ENCODE results near the gene TBC1D22A.

The TBC1D22A gene

DNA sequence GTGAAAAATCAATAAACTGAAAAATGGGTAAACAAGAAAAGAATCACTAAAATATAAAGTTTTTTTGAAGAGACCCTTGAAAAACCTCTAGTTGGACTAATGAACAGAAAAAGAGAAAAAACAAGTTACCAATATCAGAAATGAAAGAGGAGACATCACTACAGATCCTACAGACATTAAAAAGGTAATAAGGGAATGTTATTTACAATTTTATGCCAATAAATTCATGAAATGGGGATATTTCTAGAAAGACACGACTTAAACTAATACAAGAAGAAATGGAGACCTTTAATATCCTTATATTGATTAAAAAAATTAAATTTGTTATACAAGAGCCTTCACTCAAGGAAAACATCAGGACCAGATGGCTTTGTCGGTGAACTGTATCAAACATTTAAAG lies 109.4 kb downstream of the TBC1D22A start:
- H3K4me1 ChIP-seq (ENCODE audit: control insufficient read depth, insufficient read depth, low read length): peaks cover 16% of the 10 kb centered on the region
- H3K27me3 ChIP-seq (replicated peaks; ENCODE audit: control insufficient read depth, insufficient read depth, low read length): no peaks in the 10 kb centered on the region
- DNase-seq (ENCODE audit: low read depth): no peak
- no peak overlapping the region for H3K4me3 ChIP-seq (ENCODE audit: low read length)
- peaks cover 8% of the 10 kb centered on the region for H3K9me3 ChIP-seq (ENCODE audit: control insufficient read depth, low read length)
- H3K36me3 ChIP-seq (ENCODE audit: control insufficient read depth, insufficient read depth, low read length, severe bottlenecking): no peaks in the 10 kb centered on the region
- H3K9ac ChIP-seq (ENCODE audit: low read length): no peak overlapping the region

- Histone ChIP-seq H3K9ac (ENCODE audit: low read length) (no peak overlapping the region), H3K9me3 (ENCODE audit: control insufficient read depth, low read length) (peaks cover 8% of the 10 kb centered on the region), H3K36me3 (ENCODE audit: control insufficient read depth, insufficient read depth, low read length, severe bottlenecking) (no peaks in the 10 kb centered on the region), H3K4me3 (ENCODE audit: low read length) (no peak overlapping the region), H3K27me3 (replicated peaks; ENCODE audit: control insufficient read depth, insufficient read depth, low read length) (no peaks in the 10 kb centered on the region), H3K4me1 (ENCODE audit: control insufficient read depth, insufficient read depth, low read length) (peaks cover 12% of the 10 kb centered on the region)
- DNase-seq (ENCODE audit: low read depth): no peak
Measured at GRCh38 chr22:46875089-46875488, 112.6 kb downstream of the TBC1D22A start.

DNA sequence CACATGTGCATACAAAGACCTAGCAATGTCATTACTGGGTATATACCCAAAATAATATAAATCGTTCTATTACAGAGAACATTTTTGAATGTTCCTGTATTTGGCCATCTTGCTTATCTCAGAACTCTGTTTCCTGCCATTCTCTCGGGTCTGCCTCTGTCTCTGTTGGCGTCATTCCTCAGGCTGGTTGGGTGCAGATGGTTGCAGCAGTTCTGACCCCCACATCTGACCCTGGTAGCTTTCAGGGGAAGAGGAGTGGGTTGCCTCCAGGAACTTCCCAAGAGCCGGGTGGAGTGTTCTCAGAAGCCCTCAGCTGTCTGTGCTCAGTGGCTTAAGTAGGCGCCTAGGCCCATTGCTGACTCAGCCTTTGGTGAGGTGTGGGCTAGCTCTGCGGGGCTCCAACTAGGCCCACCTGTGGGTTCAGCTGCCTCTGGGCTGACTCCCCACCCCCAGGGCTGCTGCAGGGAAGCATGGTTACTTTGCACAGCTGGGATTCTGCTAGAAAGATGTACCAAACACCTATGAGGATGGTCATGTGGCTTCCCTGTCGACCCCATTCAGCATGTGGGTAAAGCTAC lies 114.0 kb downstream of the TBC1D22A start:
- DNase-seq (ENCODE audit: low read depth): no peak
- peaks cover 6% of the 10 kb centered on the region for H3K4me1 ChIP-seq (ENCODE audit: control insufficient read depth, insufficient read depth, low read length)

DNA sequence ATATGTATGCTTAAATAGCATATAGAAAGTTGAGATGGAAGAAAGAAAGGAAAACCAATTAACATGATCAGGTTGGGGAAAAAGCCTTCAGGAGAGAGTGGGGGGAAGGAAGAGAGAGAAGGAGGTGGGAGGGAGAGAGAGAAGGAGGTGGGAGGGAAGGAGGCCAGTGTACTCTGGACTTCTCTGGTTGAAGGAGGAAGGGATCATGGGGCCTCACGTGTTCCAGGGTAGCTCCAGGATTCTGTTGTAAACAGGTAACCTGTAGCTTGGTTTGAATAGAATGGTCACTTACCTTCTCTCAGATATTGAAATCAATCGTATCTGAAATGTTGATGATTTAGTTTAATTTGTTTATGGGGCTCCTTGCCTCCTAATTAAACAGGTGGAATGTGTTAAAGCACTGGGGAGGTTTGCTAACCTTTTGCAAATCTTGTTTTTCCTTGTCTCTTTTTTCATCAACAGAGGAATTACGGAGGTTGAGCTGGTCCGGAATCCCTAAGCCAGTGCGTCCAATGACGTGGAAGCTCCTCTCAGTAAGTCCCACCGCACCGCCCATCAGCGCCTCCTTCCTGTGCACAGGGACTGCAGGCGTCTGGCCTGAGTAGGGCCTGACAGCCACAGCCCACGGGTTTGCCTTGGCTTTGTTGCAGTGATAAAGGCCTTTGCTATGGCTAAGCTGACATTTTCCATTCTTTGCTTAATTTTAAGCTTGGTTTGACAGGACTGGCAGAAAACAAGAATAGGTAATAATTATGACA lies 115.9 kb downstream of the TBC1D22A start:
- H3K9ac ChIP-seq (ENCODE audit: low read length): no peak overlapping the region
- DNase-seq (ENCODE audit: low read depth): no peak
- no peaks in the 10 kb centered on the region for H3K27me3 ChIP-seq (replicated peaks; ENCODE audit: control insufficient read depth, insufficient read depth, low read length)
- H3K4me3 ChIP-seq (ENCODE audit: low read length): no peak overlapping the region
- H3K4me1 ChIP-seq (ENCODE audit: control insufficient read depth, insufficient read depth, low read length): peaks cover 6% of the 10 kb centered on the region
- no peaks in the 10 kb centered on the region for H3K9me3 ChIP-seq (ENCODE audit: control insufficient read depth, low read length)
- H3K36me3 ChIP-seq (ENCODE audit: control insufficient read depth, insufficient read depth, low read length, severe bottlenecking): no peaks in the 10 kb centered on the region

More for the DNA sequence above, 114.0 kb downstream of the TBC1D22A start:
- H3K9ac ChIP-seq (ENCODE audit: low read length): no peak overlapping the region
- no peaks in the 10 kb centered on the region for H3K36me3 ChIP-seq (ENCODE audit: control insufficient read depth, insufficient read depth, low read length, severe bottlenecking)
- peaks cover 6% of the 10 kb centered on the region for H3K9me3 ChIP-seq (ENCODE audit: control insufficient read depth, low read length)
- no peak overlapping the region for H3K4me3 ChIP-seq (ENCODE audit: low read length)
- no peaks in the 10 kb centered on the region for H3K27me3 ChIP-seq (replicated peaks; ENCODE audit: control insufficient read depth, insufficient read depth, low read length)

GRCh38 chr22:46879083-46879482 lies 116.6 kb downstream of the TBC1D22A start:
- H3K9ac ChIP-seq (ENCODE audit: low read length): no peak overlapping the region
- H3K4me3 ChIP-seq (ENCODE audit: low read length): no peak overlapping the region
- no peaks in the 10 kb centered on the region for H3K27me3 ChIP-seq (replicated peaks; ENCODE audit: control insufficient read depth, insufficient read depth, low read length)
- no peaks in the 10 kb centered on the region for H3K9me3 ChIP-seq (ENCODE audit: control insufficient read depth, low read length)
- H3K4me1 ChIP-seq (ENCODE audit: control insufficient read depth, insufficient read depth, low read length): peaks cover 6% of the 10 kb centered on the region
- no peak for DNase-seq (ENCODE audit: low read depth)
- H3K36me3 ChIP-seq (ENCODE audit: control insufficient read depth, insufficient read depth, low read length, severe bottlenecking): no peaks in the 10 kb centered on the region

DNA sequence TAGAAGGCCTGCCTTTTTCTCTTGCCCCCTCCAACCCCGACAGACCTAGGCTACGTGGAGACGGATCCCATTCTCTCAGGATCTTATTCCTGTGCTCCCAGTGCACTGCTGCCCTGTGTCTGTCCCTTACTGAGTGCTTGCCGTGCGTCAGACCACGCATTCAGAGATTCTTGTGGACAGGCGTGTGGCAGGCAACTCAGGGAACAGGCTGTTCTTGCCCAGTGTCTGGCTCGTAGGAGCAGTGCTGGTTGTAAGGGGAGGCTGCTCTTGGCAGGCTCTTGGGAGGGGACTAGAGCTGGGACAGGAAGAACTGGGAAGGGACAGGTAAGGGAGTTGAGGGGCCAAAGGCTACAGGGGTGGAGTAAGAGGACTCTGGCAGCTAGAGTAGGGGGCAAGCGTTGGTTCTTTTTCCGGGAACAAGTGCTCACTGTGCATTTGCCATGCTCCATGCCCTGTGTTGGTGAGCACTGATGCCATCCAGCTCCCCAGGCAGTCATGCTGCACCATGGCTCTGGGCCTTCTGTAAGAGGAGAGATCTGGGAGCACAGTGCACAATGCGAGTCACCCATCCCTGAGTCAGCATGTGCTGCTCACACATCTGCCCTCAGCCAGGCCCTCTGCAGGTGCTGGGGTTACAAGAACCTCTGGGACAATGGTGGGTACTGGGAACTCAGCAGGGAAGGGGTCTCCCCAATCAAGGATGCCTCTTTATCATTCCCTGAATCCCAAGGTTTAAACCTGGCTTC lies 119.1 kb downstream of the TBC1D22A start:
- Histone ChIP-seq H3K9ac (ENCODE audit: low read length) (no peak overlapping the region), H3K36me3 (ENCODE audit: control insufficient read depth, insufficient read depth, low read length, severe bottlenecking) (peaks cover 3% of the 10 kb centered on the region), H3K4me3 (ENCODE audit: low read length) (no peak overlapping the region), H3K9me3 (ENCODE audit: control insufficient read depth, low read length) (no peaks in the 10 kb centered on the region), H3K27me3 (replicated peaks; ENCODE audit: control insufficient read depth, insufficient read depth, low read length) (no peaks in the 10 kb centered on the region), H3K4me1 (ENCODE audit: control insufficient read depth, insufficient read depth, low read length) (peaks cover 6% of the 10 kb centered on the region)
- no peak for DNase-seq (ENCODE audit: low read depth)

DNA sequence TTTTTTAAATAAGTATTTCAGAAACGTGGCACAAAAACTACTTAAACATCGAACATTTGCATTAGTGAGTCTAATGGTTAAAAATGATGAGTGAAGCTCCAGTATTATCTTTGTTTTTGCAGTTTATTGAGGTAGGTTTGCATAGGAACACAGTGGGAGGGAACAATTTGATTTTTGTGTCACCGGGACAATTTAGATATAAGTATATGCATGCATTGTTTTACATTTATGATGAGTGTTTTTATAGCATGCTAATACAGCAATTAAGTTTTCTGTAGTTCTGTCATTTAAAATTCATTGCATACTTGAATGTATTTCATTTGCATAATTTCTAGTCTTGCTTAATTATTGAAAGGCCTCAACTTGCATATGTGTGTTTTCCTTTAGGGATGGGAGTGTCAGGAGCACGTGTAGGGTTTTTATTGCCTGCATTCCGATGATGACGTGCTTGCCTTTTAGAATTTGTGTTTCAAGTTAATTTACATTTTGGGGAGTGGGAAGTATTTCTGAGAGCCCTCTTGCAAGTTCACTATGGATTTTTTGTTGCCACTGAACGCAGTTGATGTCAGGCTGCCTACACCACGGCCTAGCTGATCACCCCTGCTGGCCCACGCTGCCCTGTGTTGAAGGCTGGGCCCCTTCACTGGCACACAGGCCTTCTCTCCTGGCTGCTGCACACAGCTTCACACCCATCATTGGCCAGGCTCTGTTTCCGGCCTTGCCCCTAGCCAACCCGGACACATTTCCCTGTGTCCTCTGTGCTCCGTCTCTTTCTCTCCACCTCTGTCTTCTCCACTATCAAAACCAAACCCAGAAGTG lies 120.9 kb downstream of the TBC1D22A start:
- Histone ChIP-seq H3K36me3 (ENCODE audit: control insufficient read depth, insufficient read depth, low read length, severe bottlenecking) (peaks cover 3% of the 10 kb centered on the region), H3K9me3 (ENCODE audit: control insufficient read depth, low read length) (no peaks in the 10 kb centered on the region), H3K9ac (ENCODE audit: low read length) (no peak overlapping the region), H3K4me3 (ENCODE audit: low read length) (no peak overlapping the region), H3K27me3 (replicated peaks; ENCODE audit: control insufficient read depth, insufficient read depth, low read length) (no peaks in the 10 kb centered on the region), H3K4me1 (ENCODE audit: control insufficient read depth, insufficient read depth, low read length) (peaks cover 6% of the 10 kb centered on the region)
- DNase-seq (ENCODE audit: low read depth): no peak

DNA sequence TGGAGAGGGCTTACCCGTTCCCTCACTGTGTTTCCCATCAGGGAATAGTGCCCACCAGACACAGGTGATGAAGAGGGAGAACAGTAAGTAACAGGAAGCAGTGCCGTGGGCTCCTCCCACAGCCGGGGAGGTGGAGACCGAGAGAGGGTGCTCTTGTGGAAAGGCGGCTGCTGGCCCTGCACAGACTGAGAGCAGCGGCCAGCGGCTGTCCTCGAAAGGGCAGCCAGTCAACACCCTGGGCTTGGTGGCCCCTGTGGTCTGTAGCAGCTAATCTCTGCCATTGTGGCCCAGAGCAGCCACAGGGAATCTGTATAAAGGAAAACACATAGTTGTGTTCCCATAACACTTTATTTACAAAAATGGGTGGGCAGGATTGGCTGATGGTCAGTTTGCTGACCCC lies 121.9 kb downstream of the TBC1D22A start:
- Histone ChIP-seq H3K27me3 (replicated peaks; ENCODE audit: control insufficient read depth, insufficient read depth, low read length) (no peaks in the 10 kb centered on the region), H3K4me3 (ENCODE audit: low read length) (no peak overlapping the region), H3K4me1 (ENCODE audit: control insufficient read depth, insufficient read depth, low read length) (no peaks in the 10 kb centered on the region), H3K9ac (ENCODE audit: low read length) (no peak overlapping the region), H3K36me3 (ENCODE audit: control insufficient read depth, insufficient read depth, low read length, severe bottlenecking) (peaks cover 3% of the 10 kb centered on the region), H3K9me3 (ENCODE audit: control insufficient read depth, low read length) (no peaks in the 10 kb centered on the region)
- no peak for DNase-seq (ENCODE audit: low read depth)

GRCh38 chr22:46887978-46888377 lies 125.5 kb downstream of the TBC1D22A start:
- H3K9ac ChIP-seq (ENCODE audit: low read length): no peak overlapping the region
- H3K27me3 ChIP-seq (replicated peaks; ENCODE audit: control insufficient read depth, insufficient read depth, low read length): no peaks in the 10 kb centered on the region
- no peaks in the 10 kb centered on the region for H3K9me3 ChIP-seq (ENCODE audit: control insufficient read depth, low read length)
- H3K36me3 ChIP-seq (ENCODE audit: control insufficient read depth, insufficient read depth, low read length, severe bottlenecking): peaks cover 9% of the 10 kb centered on the region
- no peak for DNase-seq (ENCODE audit: low read depth)
- H3K4me1 ChIP-seq (ENCODE audit: control insufficient read depth, insufficient read depth, low read length): no peaks in the 10 kb centered on the region
- no peak overlapping the region for H3K4me3 ChIP-seq (ENCODE audit: low read length)

GRCh38 chr22:46890819-46891218 lies 128.4 kb downstream of the TBC1D22A start:
- Histone ChIP-seq H3K9ac (ENCODE audit: low read length) (no peak overlapping the region), H3K27me3 (replicated peaks; ENCODE audit: control insufficient read depth, insufficient read depth, low read length) (no peaks in the 10 kb centered on the region), H3K36me3 (ENCODE audit: control insufficient read depth, insufficient read depth, low read length, severe bottlenecking) (peaks cover 12% of the 10 kb centered on the region), H3K9me3 (ENCODE audit: control insufficient read depth, low read length) (no peaks in the 10 kb centered on the region), H3K4me1 (ENCODE audit: control insufficient read depth, insufficient read depth, low read length) (peaks cover 12% of the 10 kb centered on the region), H3K4me3 (ENCODE audit: low read length) (no peak overlapping the region)
- no peak for DNase-seq (ENCODE audit: low read depth)

Measured in adipocyte (in vitro differentiated cells).